GM18498 (cell line): ENCODE measurements around the gene FMOD.
A peak's percentile ranks its signal among the peaks of the same experiment; 100 is the strongest.

ENCODE experiments used
- ATAC-seq: cut with Tn5 transposase; IDR thresholded peaks from one replicate; pipeline ENCODE4 v1.9.1; 2021; ENCODE audit warnings: mild to moderate bottlenecking, moderate library complexity; ENCODE audit not compliant: unreplicated experiment

FMOD gene

GRCh38 chr1:203351037-203351625 lies at the start of gene FMOD:
TSS of gene FMOD (minus strand) at chr1:203351122. CDS start at chr1:203348270, 2,852 bp downstream.
- no peak for ATAC-seq

GRCh38 chr1:203396595-203397194 lies 45.8 kb upstream of the FMOD start:
- ATAC-seq: no peak

DNA sequence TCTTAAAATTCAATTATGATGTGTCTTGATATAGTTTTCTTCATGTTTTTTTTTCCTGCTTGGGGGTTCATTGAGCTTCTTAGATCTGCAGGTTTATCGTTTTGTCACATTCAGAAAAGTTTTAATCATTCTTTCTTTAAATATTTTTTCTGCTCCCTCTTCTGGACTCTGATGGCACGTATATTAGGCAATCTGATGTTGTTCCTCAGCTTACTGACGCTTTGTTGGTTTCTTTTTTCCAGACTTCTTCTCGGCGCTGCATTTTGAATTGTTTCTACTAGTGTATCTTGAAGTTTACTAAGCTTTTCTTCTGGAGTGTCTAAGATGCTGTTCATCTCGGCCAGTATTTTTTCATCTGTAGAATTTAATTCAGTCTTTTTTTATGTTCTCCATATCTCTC lies 44.8 kb upstream of the FMOD start:
- no peak for ATAC-seq

DNA sequence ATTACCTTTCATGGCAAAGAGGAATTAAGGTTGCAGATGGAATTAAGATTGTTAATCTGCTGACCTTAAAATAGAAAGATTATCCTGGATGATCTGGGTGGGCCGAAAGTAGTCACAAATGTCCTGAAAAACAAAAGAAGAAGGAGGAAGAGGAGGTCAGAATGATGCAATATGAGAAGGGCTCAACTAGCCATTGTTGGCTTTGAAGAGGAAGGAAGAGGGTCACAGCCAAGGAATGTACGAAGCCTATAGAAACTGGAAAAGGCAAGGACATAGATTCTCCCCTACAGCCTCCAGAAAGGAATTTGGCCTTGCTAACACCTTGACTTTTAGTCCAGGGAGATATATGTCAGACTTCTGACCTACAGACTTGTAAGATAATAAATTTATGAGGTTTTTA lies 39.4 kb upstream of the FMOD start:
- ATAC-seq: no peak

DNA sequence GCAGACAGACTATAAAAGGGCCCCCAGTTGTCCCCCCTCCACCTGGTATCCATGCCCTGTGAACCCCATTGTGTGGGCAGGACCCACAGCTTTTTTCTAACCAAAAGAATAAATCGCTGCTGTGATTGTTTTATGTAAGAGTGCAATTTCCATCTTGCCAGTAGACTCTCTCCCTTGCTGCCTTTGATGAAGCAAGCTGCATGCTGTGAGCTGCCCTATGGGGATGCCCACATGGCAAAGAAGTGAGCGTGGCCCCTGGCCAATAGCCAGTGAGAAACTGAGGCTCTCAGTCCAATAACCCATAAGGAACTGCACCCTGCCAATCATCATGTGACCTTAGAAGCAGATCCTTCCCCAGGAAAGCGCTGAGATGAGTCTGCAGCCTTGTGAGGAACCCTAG lies 37.8 kb upstream of the FMOD start:
- no peak for ATAC-seq

DNA sequence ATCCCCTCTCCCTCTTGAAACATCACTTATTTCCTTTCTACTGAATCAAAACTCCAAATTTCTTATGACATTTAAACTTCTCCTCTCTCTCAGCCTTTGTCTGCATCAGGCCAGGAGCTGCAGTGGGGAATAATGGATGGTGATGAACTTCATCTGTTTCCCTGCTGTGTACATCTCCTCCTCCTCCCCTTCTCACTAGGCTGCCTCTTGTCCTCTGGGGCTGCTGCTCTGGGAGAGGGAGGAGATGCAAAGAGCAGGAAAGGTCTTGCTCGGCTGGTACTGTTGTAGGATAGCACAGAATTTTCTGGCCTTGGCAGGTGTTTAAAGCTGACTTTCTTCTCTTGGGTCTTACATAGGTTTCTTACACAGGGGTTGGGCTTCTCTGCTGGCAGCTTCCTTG lies 31.1 kb upstream of the FMOD start:
- ATAC-seq: no peak

DNA sequence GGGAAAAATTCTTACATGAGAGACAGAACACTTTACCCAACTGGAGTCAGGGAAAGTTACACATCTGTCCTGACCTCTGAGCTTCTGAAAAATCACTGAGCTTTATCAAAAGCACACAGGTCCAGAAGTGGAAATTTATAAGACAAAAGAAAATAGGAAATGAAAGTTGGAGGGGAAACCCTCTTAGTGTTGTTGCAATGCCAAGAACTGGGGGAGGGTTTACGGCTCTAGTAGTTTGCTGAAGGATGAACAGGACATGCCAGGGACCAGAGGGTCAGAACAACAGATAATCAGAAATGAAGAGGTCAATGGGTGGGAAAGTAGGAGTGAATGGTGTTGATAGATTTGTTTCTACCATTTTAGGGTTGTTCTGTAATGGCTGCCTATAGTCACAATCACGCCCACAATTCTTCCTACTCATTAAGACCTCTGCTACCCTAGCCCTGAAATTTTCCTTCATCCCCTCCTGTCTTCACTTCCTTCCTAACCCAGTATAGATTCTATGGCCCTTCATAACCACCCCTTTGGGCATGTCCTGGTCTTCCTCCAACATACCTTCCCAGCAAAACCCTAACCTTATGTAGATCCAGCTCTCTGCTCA lies 30.3 kb upstream of the FMOD start:
- peak; percentile 64 for ATAC-seq

DNA sequence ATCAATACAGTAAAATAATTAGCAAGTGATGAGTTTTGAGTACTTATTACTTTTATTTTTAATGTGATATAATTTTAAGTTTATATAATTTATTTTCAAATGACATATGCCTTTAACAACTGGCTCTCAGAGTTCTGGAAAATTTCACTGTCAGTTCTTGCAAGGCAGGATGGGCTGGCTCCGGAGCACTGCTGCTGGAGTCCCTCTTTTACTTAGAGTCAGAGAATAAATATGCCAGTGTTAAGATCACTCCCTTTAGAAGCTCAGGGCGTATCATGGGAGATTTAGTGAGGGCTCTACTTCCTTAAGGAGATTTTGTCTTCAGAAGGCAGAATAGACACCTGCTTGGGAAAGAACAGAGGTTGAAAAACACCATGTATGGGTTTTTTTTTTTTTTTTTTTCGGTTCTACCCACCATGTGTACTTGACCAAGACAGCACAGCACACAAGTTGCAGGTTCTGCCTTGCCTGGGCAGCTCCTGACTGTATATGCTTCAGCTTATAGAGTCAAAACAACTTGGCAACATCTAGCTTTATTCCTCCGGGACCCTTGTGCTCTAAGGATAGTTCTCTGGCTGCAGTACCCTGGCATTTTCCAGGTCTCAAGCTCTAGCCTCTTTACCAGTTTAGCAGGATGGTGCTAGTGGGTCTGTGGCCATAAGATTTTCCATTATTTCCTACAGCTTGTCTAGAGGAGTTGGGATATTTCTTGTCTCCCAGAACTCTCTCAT lies 29.7 kb upstream of the FMOD start:
- ATAC-seq: peak; percentile 52

GRCh38 chr1:203379825-203380224 lies 28.9 kb upstream of the FMOD start:
- ATAC-seq: no peak

- ATAC-seq: no peak
These were observed 27.8 kb upstream of the FMOD start for GRCh38 chr1:203378556-203379245.

DNA sequence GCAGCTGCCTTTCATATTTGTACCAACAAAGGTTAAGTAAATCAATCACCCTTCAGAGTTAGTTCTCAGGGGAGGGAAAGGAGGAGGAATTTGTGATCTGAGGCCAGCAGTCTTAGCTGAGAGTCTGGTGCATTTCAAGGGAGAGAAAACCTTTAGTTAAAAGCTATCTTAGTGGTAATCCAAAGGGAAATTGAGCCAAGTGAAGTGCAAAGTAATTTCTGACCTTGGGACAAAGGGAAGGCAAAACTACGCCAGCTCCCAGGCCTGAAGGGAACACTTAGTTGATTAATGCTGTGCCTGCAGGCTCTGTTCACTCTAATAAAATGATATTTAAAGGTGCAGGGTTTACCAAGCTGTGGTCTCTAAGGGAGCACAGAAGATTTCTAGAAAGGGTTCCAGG lies 23.1 kb upstream of the FMOD start:
- no peak for ATAC-seq

- ATAC-seq: no peak
These were observed 22.1 kb upstream of the FMOD start for GRCh38 chr1:203373002-203373401.

DNA sequence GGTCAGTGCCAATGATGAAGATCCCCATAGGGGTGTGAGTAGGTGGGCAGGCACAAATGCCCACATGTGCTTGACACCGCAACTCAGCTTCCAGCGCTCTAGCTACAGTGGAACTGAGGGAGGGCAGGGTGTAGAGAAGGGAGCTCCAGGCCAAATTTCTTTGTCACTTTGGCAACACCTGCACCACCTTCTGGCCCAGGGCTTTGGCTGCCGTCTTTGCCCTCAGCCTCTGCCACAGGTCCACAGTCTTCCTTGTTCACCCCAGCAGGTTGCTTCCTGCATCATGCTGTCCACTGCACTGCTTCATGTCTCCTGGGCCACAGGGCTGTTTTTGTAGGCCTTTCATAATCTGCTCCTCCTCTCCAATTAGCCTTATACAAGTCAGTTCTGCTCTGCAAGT lies 20.4 kb upstream of the FMOD start:
- ATAC-seq: no peak

DNA sequence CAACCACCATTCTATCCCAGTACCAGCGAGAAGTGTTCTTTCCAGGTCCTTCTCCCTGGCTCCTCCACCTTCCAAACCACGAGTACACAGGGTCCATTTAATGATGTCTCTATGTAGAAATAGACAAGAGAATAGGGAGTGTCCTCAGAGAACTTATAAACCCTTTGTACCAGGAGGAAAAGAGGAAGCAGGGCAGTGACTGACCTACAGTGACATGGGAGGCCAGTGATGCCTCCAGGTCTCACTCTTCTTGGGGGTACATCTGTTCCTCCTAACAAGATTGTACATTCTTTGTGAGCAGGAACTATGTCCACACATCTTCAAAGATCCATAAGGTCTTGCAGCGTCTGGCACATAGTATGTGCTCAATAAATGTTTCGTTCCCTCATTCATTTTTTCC lies 18.7 kb upstream of the FMOD start:
- no peak for ATAC-seq

GRCh38 chr1:203368624-203369451 lies 17.9 kb upstream of the FMOD start:
- ATAC-seq: no peak

- ATAC-seq: no peak
These were observed 16.1 kb upstream of the FMOD start for GRCh38 chr1:203367057-203367456.

DNA sequence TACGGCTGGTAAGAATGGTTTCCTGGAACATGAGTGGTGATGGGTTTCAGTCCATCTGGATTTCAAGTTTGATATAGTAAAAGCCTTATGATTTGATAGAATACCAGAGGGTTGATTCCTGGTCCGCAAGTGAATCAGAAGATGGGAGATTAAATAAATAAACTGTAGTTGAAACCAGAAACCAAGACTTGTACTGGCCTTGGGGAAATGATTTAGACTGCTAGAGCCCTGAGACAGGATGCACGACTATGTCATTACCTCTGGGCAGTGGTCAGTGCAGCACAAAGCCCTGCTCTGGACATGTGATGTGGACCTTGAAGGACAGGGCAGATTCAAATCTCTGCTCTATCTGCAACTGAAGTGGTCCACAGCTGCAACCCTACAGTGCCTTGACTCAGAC lies 15.6 kb upstream of the FMOD start:
- no peak for ATAC-seq

GRCh38 chr1:203364806-203365205 lies 13.9 kb upstream of the FMOD start:
- ATAC-seq: no peak

DNA sequence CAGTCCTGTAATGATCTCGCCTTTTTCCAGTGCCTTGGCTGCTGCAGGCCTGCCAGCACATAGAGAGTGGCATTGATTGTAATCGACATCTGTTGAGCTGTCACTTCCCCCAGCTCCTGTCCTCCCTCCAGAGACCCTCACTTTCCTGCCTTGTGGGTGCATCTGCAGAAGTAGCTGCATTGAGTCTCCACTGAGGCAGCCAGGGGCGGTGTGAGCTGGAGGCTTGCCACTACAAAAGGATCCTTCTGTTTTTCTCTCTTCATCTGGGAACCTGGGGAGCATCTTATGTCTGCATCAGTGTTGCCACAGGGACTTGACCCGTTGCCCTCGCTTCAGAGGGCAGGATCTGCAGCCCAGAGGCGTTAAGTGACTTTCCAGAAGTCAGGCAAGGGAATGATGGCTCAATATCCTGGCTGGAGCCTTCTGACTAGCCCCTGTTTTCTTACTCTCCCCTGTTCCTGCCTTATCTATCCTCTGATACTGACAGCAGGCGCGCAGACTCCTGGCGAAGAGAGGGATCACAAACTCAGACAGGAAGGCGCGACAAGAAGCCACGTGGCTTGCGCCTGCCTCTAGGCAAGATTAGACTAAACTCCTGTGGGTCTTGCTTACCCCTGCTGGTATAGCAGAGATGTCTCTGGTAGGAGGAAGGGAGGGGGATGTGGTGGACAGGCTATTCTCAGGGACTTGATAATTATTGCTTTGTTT lies 13.3 kb upstream of the FMOD start:
- ATAC-seq: no peak

DNA sequence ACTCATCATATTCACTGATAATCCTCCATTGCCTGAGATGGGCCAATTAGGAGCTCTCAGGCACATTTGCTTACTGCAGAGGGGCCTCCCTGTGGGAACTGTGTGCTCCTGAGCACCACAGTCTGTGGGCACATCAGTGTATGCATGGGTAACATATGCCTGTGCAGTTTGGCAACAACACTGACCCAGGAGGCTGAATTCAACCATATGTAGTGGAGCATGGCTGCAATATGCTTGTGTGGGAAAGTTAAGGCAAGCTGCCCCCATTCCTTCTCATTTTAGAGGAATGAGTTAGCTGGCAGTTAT lies 11.8 kb upstream of the FMOD start:
- ATAC-seq: no peak
